A549 (cell line): ENCODE results near the gene RBMS3. TPM values are rescaled to one million over a fixed set of nuclear protein-coding genes. Genes with fewer than 3 reads are reported as not detected.

Source experiments
- ATAC-seq, 2 experiments: fragments of 200-7000 bp in 1 of 2; fragments of >200 bp in 1 of 2; cut with Nextera tagmentation in 1 of 2; cut with Tn5 transposase in 1 of 2; 3 replicates each; pipeline versions ENCODE4 v1.8.0 to v1.9.1; 2018 to 2020; ENCODE audit warnings: mild to moderate bottlenecking in 1 of 2, moderate library complexity in 1 of 2
- CTCF ChIA-PET: fragments of 300-600 bp; sonication (Branson Sonifier 250); formaldehyde crosslinking; extraction: SDS; loops from one replicate; lab custom pipeline; 2021; ENCODE audit warnings: antibody characterized with exemption, inconsistent platforms; lab: Yijun Ruan, JAX
- POLR2A ChIA-PET: fragments of 350-600 bp; formaldehyde crosslinking; extraction: SDS; loops from one replicate; lab custom pipeline; 2021; ENCODE audit warnings: antibody characterized with exemption, inconsistent platforms; lab: Yijun Ruan, JAX
- DNase-seq, 2 experiments: peaks; one replicate each; pipeline versions ENCODE4 v3.0.0 to v3.0.0-alpha.2; 2011 to 2016; ENCODE audit warnings: low read depth in 1 of 2, low spot score in 1 of 2
- FAIRE-seq: peaks from 2 replicates; lab custom pipeline; 2011; peaks lifted over from hg19 to GRCh38; lab: Jason Lieb, UNC
- H3K27ac ChIP-seq, 2 experiments: fragments of >200 bp; sonication (Bioruptor Twin); formaldehyde crosslinking; 3 replicates each; pipeline ENCODE4 v1.5.1; 2016 to 2017
- H3K4me1 ChIP-seq: fragments of >200 bp; sonication (Bioruptor Twin); formaldehyde crosslinking; 3 replicates; pipeline ENCODE4 v1.6.1; 2016
- H3K4me2 ChIP-seq: fragments of >200 bp; sonication (Bioruptor Twin); formaldehyde crosslinking; 3 replicates; pipeline ENCODE4 v1.6.1; 2016
- H3K4me3 ChIP-seq: fragments of >200 bp; sonication (Bioruptor Twin); formaldehyde crosslinking; 3 replicates; pipeline ENCODE4 v1.5.1; 2016
- H3K9me3 ChIP-seq: fragments of >200 bp; sonication (Bioruptor Twin); formaldehyde crosslinking; 3 replicates; pipeline ENCODE4 v1.6.1; 2016
- CEBPB ChIP-seq, 2 experiments: fragments of >200 bp in 1 of 2; sonication (Bioruptor Twin) in 1 of 2; formaldehyde crosslinking in 1 of 2; IDR thresholded peaks; 2 replicates each; pipeline ENCODE4 v1.6.1; 2012 to 2016
- CHD2 ChIP-seq: fragments of 150-350 bp; IDR thresholded peaks from 2 replicates; pipeline ENCODE4 v1.6.1; 2014; ENCODE audit warnings: low read length; ENCODE audit not compliant: partially characterized antibody
- ESRRA ChIP-seq: fragments of 150-350 bp; IDR thresholded peaks from 2 replicates; pipeline ENCODE4 v1.6.1; 2014; ENCODE audit warnings: mild to moderate bottlenecking, low read length, borderline replicate concordance
- FOSL2 ChIP-seq, 2 experiments: fragments of 450-650 bp in 1 of 2; fragments of >200 bp in 1 of 2; sonication (Bioruptor Twin) in 1 of 2; formaldehyde crosslinking; IDR thresholded peaks; 2 replicates each; pipeline versions ENCODE4 v1.5.0 to v1.6.1; 2016 to 2020; ENCODE audit warnings: mild to moderate bottlenecking in 1 of 2, moderate library complexity in 1 of 2
- HDAC2 ChIP-seq: fragments of 200-600 bp; sonication (generic); IDR thresholded peaks from 2 replicates; pipeline ENCODE4 v1.6.1; 2016
- HOXA7 ChIP-seq: fragments of 250-450 bp; sonication (Bioruptor Pico); IDR thresholded peaks from 2 replicates; pipeline ENCODE4 v1.5.0; 2020; ENCODE audit warnings: mild to moderate bottlenecking, moderate library complexity
- HOXB13 ChIP-seq: fragments of 250-450 bp; sonication (Bioruptor Pico); IDR thresholded peaks from 2 replicates; pipeline ENCODE4 v1.5.0; 2020; ENCODE audit warnings: low read depth, mild to moderate bottlenecking, moderate library complexity
- MAFK ChIP-seq: fragments of 450-650 bp; IDR thresholded peaks from 2 replicates; pipeline ENCODE4 v1.6.1; 2014; ENCODE audit not compliant: partially characterized antibody
- PHF8 ChIP-seq: fragments of 200-600 bp; sonication (generic); IDR thresholded peaks from 2 replicates; pipeline ENCODE4 v1.6.1; 2016; ENCODE audit warnings: low read depth, mild to moderate bottlenecking, antibody characterized with exemption, moderate library complexity, borderline replicate concordance
- RAD21 ChIP-seq, 2 experiments: fragments of >200 bp in 1 of 2; sonication (Bioruptor Twin) in 1 of 2; formaldehyde crosslinking in 1 of 2; IDR thresholded peaks in 1 of 2; conservative IDR thresholded peaks in 1 of 2; 2 replicates in 1 of 2; 3 replicates in 1 of 2; pipeline ENCODE4 v1.6.1; 2012 to 2018; ENCODE audit warnings: inconsistent platforms in 1 of 2
- RCOR1 ChIP-seq: fragments of 150-350 bp; IDR thresholded peaks from 2 replicates; pipeline ENCODE4 v1.6.1; 2014; ENCODE audit warnings: antibody characterized with exemption, low read length, low read depth
- RNF2 ChIP-seq: fragments of 200-600 bp; sonication (generic); IDR thresholded peaks from 2 replicates; pipeline ENCODE4 v1.6.1; 2016; ENCODE audit warnings: low read depth, mild to moderate bottlenecking, antibody characterized with exemption, moderate library complexity, borderline replicate concordance
- SREBF2 ChIP-seq: fragments of 450-650 bp; IDR thresholded peaks from 2 replicates; pipeline ENCODE4 v1.6.1; 2014; ENCODE audit warnings: mild to moderate bottlenecking, moderate library complexity
- TFCP2L1 ChIP-seq: fragments of 250-450 bp; sonication (Bioruptor Pico); IDR thresholded peaks from 2 replicates; pipeline ENCODE4 v1.5.0; 2021; ENCODE audit warnings: mild to moderate bottlenecking
- WGBS: methylation state at CpG from one replicate; pipeline ENCODE4 v1.1.6; 2017; ENCODE audit errors: missing lambda C conversion rate; 5-methylcytosine and 5-hydroxymethylcytosine counted together
- polyA plus RNA-seq, 4 experiments: library from polyadenylated mRNA; depleted of rRNA in 3 of 4; stranded (reverse); fragments of >200 nt; fragmentation: RNase III in 1 of 4; extraction: RNeasy Plus Mini Kit Qiagen cat#74134 plus additional on column Dnase treatment in 1 of 4; gene quantifications; 2 replicates in 3 of 4; 3 replicates in 1 of 4; pipeline ENCODE4 v1.2.3, GENCODE V29; 2011 to 2017
- TF ChIP-seq, protein P1 (sequence below): fragments of 250-450 bp; sonication (Bioruptor Pico); IDR thresholded peaks from 2 replicates; pipeline ENCODE4 v1.5.0; 2020; ENCODE audit warnings: low read depth, mild to moderate bottlenecking, moderate library complexity
- TF ChIP-seq, protein P2 (sequence below): IDR thresholded peaks from 2 replicates; pipeline ENCODE4 v1.6.1; 2012
- TF ChIP-seq, protein P3 (sequence below): fragments of >200 bp; sonication (Bioruptor Twin); formaldehyde crosslinking; IDR thresholded peaks from 3 replicates; pipeline ENCODE4 v1.5.1; 2016
- TF ChIP-seq, protein P4 (sequence below): fragments of >200 bp; sonication (Bioruptor Twin); formaldehyde crosslinking; IDR thresholded peaks from 3 replicates; pipeline ENCODE4 v1.6.1; 2016
- TF ChIP-seq, protein P5 (sequence below): fragments of 200-600 bp; sonication (generic); IDR thresholded peaks from 2 replicates; pipeline ENCODE4 v1.6.1; 2016; ENCODE audit warnings: antibody characterized with exemption, mild to moderate bottlenecking, moderate library complexity
- TF ChIP-seq, protein P6 (sequence below): IDR thresholded peaks from 2 replicates; pipeline ENCODE4 v1.6.1; 2012

Gene RBMS3
- polyA plus RNA-seq, 2 of the 4 experiments (the other 2 are of a cell fraction), result 0.92 to 4.1 TPM

DNA sequence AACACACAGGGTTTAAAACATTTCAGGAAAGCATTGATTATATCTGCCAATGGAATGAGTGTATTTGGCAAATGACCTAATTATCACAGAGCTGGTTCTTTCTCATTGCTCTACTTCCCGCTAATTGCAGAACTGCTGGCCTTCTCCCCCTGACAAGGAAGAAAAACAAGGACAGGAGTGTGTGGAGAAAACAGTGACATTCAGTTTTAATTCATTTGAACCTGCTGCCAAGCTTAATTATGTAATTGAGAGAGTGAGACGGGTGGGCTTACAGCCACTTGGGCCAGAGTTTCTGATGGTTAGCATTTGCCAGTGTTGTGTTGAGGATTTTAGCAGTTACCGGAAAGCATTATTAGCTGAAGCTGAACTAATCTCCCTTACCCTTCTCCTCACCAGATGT lies 301.4 kb downstream of the RBMS3 start:
- no peak for FAIRE-seq
- CTCF ChIA-PET, result no interaction called here

More for the DNA sequence above, 301.4 kb downstream of the RBMS3 start:
- H3K4me1 ChIP-seq, result 0 out of 3 replicates have a peak, but pooled peaks cover 7% of the 10 kb centered on the region
- no peak for TF ChIP-seq RCOR1
- no peak for TF ChIP-seq RAD21 (conservative IDR thresholded peaks at IDR 0.05 in 1 of 2, IDR thresholded peaks at IDR 0.05 in 1 of 2)
- no peak for TF ChIP-seq ESRRA
- TF ChIP-seq FOSL2 (IDR thresholded peaks at IDR 0.05), result no peak
- TF ChIP-seq FOSL2 (CRISPR knock-in tag; IDR thresholded peaks at IDR 0.05), result no peak
- TF ChIP-seq HDAC2, result no peak
- no peak for TF ChIP-seq RNF2
- no peak for TF ChIP-seq HOXA7
- no peak for TF ChIP-seq CHD2
- TF ChIP-seq, protein P1, sequence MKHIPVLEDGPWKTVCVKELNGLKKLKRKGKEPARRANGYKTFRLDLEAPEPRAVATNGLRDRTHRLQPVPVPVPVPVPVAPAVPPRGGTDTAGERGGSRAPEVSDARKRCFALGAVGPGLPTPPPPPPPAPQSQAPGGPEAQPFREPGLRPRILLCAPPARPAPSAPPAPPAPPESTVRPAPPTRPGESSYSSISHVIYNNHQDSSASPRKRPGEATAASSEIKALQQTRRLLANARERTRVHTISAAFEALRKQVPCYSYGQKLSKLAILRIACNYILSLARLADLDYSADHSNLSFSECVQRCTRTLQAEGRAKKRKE (CRISPR knock-in tag), result no peak
- TF ChIP-seq HOXB13 (CRISPR knock-in tag), result no peak
- TF ChIP-seq, protein P2, sequence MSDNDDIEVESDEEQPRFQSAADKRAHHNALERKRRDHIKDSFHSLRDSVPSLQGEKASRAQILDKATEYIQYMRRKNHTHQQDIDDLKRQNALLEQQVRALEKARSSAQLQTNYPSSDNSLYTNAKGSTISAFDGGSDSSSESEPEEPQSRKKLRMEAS, result no peak
- TF ChIP-seq TFCP2L1 (CRISPR knock-in tag), result no peak
- no peak for TF ChIP-seq CEBPB (IDR thresholded peaks at IDR 0.05)
- TF ChIP-seq, protein P3, sequence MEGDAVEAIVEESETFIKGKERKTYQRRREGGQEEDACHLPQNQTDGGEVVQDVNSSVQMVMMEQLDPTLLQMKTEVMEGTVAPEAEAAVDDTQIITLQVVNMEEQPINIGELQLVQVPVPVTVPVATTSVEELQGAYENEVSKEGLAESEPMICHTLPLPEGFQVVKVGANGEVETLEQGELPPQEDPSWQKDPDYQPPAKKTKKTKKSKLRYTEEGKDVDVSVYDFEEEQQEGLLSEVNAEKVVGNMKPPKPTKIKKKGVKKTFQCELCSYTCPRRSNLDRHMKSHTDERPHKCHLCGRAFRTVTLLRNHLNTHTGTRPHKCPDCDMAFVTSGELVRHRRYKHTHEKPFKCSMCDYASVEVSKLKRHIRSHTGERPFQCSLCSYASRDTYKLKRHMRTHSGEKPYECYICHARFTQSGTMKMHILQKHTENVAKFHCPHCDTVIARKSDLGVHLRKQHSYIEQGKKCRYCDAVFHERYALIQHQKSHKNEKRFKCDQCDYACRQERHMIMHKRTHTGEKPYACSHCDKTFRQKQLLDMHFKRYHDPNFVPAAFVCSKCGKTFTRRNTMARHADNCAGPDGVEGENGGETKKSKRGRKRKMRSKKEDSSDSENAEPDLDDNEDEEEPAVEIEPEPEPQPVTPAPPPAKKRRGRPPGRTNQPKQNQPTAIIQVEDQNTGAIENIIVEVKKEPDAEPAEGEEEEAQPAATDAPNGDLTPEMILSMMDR, result no peak
- TF ChIP-seq, protein P4, sequence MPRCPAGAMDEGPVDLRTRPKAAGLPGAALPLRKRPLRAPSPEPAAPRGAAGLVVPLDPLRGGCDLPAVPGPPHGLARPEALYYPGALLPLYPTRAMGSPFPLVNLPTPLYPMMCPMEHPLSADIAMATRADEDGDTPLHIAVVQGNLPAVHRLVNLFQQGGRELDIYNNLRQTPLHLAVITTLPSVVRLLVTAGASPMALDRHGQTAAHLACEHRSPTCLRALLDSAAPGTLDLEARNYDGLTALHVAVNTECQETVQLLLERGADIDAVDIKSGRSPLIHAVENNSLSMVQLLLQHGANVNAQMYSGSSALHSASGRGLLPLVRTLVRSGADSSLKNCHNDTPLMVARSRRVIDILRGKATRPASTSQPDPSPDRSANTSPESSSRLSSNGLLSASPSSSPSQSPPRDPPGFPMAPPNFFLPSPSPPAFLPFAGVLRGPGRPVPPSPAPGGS, result no peak
- TF ChIP-seq, protein P5, sequence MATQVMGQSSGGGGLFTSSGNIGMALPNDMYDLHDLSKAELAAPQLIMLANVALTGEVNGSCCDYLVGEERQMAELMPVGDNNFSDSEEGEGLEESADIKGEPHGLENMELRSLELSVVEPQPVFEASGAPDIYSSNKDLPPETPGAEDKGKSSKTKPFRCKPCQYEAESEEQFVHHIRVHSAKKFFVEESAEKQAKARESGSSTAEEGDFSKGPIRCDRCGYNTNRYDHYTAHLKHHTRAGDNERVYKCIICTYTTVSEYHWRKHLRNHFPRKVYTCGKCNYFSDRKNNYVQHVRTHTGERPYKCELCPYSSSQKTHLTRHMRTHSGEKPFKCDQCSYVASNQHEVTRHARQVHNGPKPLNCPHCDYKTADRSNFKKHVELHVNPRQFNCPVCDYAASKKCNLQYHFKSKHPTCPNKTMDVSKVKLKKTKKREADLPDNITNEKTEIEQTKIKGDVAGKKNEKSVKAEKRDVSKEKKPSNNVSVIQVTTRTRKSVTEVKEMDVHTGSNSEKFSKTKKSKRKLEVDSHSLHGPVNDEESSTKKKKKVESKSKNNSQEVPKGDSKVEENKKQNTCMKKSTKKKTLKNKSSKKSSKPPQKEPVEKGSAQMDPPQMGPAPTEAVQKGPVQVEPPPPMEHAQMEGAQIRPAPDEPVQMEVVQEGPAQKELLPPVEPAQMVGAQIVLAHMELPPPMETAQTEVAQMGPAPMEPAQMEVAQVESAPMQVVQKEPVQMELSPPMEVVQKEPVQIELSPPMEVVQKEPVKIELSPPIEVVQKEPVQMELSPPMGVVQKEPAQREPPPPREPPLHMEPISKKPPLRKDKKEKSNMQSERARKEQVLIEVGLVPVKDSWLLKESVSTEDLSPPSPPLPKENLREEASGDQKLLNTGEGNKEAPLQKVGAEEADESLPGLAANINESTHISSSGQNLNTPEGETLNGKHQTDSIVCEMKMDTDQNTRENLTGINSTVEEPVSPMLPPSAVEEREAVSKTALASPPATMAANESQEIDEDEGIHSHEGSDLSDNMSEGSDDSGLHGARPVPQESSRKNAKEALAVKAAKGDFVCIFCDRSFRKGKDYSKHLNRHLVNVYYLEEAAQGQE, result no peak
- no peak for TF ChIP-seq PHF8
- no peak for TF ChIP-seq MAFK
- TF ChIP-seq, protein P6, sequence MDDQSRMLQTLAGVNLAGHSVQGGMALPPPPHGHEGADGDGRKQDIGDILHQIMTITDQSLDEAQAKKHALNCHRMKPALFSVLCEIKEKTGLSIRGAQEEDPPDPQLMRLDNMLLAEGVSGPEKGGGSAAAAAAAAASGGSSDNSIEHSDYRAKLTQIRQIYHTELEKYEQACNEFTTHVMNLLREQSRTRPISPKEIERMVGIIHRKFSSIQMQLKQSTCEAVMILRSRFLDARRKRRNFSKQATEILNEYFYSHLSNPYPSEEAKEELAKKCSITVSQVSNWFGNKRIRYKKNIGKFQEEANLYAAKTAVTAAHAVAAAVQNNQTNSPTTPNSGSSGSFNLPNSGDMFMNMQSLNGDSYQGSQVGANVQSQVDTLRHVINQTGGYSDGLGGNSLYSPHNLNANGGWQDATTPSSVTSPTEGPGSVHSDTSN, result no peak
- TF ChIP-seq SREBF2, result no peak
- H3K4me3 ChIP-seq, result no peak overlapping the region
- POLR2A ChIA-PET, result no interaction called here
- DNase-seq (no peak), ATAC-seq (no peak)
- H3K27ac ChIP-seq, result no peak overlapping the region
- WGBS, result 88% methylated on average over 3 of the region's 3 CpGs
- H3K9me3 ChIP-seq, result no peaks in the 10 kb centered on the region
- H3K4me2 ChIP-seq, result no peak overlapping the region
